ENCODE measurements around the gene DUSP15. TPM values are rescaled to one million over a fixed set of nuclear protein-coding genes. Genes with fewer than 3 reads are reported as not detected.

The DUSP15 gene
- total RNA-seq, 1 donor from 2014 or later: 2.4 TPM

DNA sequence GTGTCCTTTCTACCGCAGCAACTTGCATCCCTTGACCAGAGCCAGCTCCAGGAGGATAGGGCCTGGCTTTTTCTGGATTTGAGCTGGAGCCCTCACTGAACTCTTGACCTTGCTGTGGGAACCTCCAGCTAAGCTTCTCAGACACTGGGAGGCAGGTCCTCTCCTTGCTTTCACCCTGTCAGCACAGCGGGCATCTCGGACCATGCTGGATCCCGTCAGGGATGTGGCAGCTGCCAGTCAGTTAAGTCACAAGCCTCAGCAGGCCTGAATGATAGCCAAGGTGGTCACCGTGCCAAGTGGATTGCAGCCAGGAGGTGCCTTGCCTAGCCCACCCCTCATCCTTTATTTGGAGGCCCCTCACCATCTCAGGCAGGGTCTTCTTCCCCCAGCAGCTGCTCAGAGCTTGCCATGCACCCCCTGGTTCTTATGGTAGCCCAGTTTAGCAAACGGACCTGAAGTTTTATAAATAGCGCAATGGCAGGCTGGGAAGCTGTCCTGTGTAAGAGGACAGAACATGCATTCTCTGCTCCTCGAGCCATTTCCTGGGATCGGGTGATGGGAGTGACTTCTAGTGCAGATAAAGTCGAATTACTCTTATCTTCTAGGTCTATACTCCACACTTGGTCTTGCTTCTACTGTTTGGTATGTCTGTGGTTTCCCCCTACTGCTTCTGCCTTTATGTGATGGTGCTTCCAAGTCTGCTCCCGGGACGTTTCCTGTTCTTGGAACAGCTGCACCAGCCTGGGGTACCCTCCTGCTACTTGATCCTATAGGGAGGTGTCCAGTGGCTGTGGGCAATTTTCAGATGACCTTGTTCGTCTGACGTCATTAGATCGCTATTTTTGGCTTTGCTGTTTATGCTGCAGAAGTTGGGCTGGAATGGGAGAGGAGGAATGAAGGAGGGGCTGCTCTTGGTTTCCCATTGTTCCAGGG lies 58.3 kb downstream of the DUSP15 start:
- H3K4me1 ChIP-seq: peaks cover 11% of the 10 kb centered on the region
- no peak overlapping the region for H3K27ac ChIP-seq
- H3K4me3 ChIP-seq: no peak overlapping the region
- DNase-seq: no peak
- H3K27me3 ChIP-seq: no peaks in the 10 kb centered on the region
- TF ChIP-seq, protein P1, sequence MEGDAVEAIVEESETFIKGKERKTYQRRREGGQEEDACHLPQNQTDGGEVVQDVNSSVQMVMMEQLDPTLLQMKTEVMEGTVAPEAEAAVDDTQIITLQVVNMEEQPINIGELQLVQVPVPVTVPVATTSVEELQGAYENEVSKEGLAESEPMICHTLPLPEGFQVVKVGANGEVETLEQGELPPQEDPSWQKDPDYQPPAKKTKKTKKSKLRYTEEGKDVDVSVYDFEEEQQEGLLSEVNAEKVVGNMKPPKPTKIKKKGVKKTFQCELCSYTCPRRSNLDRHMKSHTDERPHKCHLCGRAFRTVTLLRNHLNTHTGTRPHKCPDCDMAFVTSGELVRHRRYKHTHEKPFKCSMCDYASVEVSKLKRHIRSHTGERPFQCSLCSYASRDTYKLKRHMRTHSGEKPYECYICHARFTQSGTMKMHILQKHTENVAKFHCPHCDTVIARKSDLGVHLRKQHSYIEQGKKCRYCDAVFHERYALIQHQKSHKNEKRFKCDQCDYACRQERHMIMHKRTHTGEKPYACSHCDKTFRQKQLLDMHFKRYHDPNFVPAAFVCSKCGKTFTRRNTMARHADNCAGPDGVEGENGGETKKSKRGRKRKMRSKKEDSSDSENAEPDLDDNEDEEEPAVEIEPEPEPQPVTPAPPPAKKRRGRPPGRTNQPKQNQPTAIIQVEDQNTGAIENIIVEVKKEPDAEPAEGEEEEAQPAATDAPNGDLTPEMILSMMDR (IDR thresholded peaks at IDR 0.05): no peak
- no peaks in the 10 kb centered on the region for H3K9me3 ChIP-seq
- no peak for ATAC-seq
- intact Hi-C loops (cut with DNase I): no loop called here
- H3K36me3 ChIP-seq: no peaks in the 10 kb centered on the region

DNA sequence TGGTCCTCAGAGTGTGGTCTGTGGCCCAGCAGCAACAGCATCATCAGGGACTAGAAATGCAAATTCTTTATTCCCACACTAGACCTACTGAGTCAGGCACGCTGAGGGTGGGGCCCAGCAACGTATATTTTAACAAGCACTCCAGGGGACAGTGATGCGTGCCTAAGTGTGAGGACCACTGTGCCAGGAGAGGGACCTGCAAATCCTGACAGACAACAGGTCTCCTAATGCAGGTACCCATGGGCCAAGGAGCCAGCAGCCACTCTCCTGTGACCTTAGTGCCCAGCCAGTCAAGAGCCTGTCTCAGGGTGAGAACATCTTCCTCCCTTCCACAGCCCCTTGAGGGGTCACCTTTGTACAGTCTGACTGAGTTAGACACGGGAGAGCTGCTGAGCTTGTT lies 59.1 kb downstream of the DUSP15 start:
- intact Hi-C loops (cut with DNase I): no loop called here
- DNase-seq (no peak), ATAC-seq (no peak)
- no peaks in the 10 kb centered on the region for H3K36me3 ChIP-seq
- no peak overlapping the region for H3K27ac ChIP-seq
- TF ChIP-seq, protein P1 (IDR thresholded peaks at IDR 0.05): no peak
- no peak overlapping the region for H3K4me3 ChIP-seq
- H3K9me3 ChIP-seq: no peaks in the 10 kb centered on the region
- H3K4me1 ChIP-seq: peaks cover 11% of the 10 kb centered on the region
- H3K27me3 ChIP-seq: no peaks in the 10 kb centered on the region

Other genes starting within 250 kb of the DUSP15 start
- 19.1 TPM for gene COX4I2, start 232.6 kb downstream of the DUSP15 start, total RNA-seq
- 174 TPM for gene BCL2L1, start 147.7 kb downstream of the DUSP15 start, total RNA-seq
- 1.6 TPM for gene TPX2, start 131.2 kb downstream of the DUSP15 start, total RNA-seq
- not detected for gene MYLK2, start 51.2 kb downstream of the DUSP15 start, total RNA-seq
- gene FOXS1, start 24.9 kb downstream of the DUSP15 start, total RNA-seq: 3.3 TPM
- gene TTLL9, start 107 bp upstream of the DUSP15 start, total RNA-seq: 0.49 TPM
- 8.0 TPM for gene PDRG1, start 81.5 kb upstream of the DUSP15 start, total RNA-seq
- gene XKR7, start 97.6 kb upstream of the DUSP15 start, total RNA-seq: 0.09 TPM
- gene CCM2L, start 139.9 kb upstream of the DUSP15 start, total RNA-seq: 23.2 TPM
- 49.0 TPM for gene HCK, start 181.7 kb upstream of the DUSP15 start, total RNA-seq
- 49.2 TPM for gene TM9SF4, start 239.2 kb upstream of the DUSP15 start, total RNA-seq